Naive thymus-derived CD4-positive, alpha-beta T cell (primary cell): ENCODE data around the gene GAL3ST2. TPM values are rescaled to one million over a fixed set of nuclear protein-coding genes. Genes with fewer than 3 reads are reported as not detected.
"Not testable (repeated sequence)": the region's sequence is repeated elsewhere in the genome, so short reads cannot be mapped to it uniquely, and the experiment has no call there.

Source experiments
- ATAC-seq: fragments of 150-1000 bp; cut with Tn5 transposase; 2 replicates; pipeline ENCODE4 v1.10.0; 2021; ENCODE audit warnings: mild to moderate bottlenecking, moderate library complexity
- CTCF ChIA-PET: fragments of 350-600 bp; sonication (Branson Sonifier 250); formaldehyde crosslinking; loops from one replicate; lab custom pipeline; 2021; ENCODE audit warnings: antibody characterized with exemption; lab: Charles Lee
- POLR2A ChIA-PET: fragments of 350-600 bp; sonication (Branson Sonifier 250); formaldehyde crosslinking; loops from one replicate; lab custom pipeline; 2021; ENCODE audit warnings: antibody characterized with exemption, inconsistent platforms; lab: Charles Lee
- DNase-seq, 9 donors: peaks; one replicate each; pipeline versions ENCODE4 v3.0.0 to v3.0.0-alpha.2; 2020 to 2022; ENCODE audit warnings: mixed read lengths in 1 of 9
- H3K27ac ChIP-seq: one replicate; pipeline ENCODE4 v1.7.0; 2013; ENCODE audit warnings: mild to moderate bottlenecking, low read depth, low read length, moderate library complexity
- H3K27me3 ChIP-seq, 2 donors: one replicate each; pipeline ENCODE4 v1.7.0; 2013; ENCODE audit warnings: low read length in 2 of 2, mild to moderate bottlenecking in 2 of 2, moderate library complexity in 2 of 2; ENCODE audit not compliant: control insufficient read depth in 2 of 2, insufficient read depth in 2 of 2
- H3K36me3 ChIP-seq, 3 experiments: 1 replicate in 2 of 3; 2 replicates in 1 of 3; pipeline ENCODE4 v1.7.0; 2013; ENCODE audit warnings: low read length in 3 of 3, mild to moderate bottlenecking in 3 of 3, moderate library complexity in 1 of 3; ENCODE audit not compliant: insufficient read depth in 3 of 3, control insufficient read depth in 2 of 3
- H3K4me1 ChIP-seq, 2 donors: one replicate each; pipeline ENCODE4 v1.7.0; 2013; ENCODE audit warnings: low read length in 2 of 2, mild to moderate bottlenecking in 2 of 2, moderate library complexity in 1 of 2; ENCODE audit not compliant: control insufficient read depth in 2 of 2, insufficient read depth in 2 of 2
- H3K4me3 ChIP-seq: 2 replicates; pipeline ENCODE4 v1.7.0; 2013; ENCODE audit warnings: mild to moderate bottlenecking, low read length
- H3K9me3 ChIP-seq, 3 experiments: 1 replicate in 2 of 3; 2 replicates in 1 of 3; pipeline ENCODE4 v1.7.0; 2013; ENCODE audit warnings: low read length in 3 of 3; ENCODE audit not compliant: control insufficient read depth in 2 of 3
- H3K27ac Mint-ChIP-seq, 9 donors: one replicate each; pipeline ENCODE4 v1.8.0; 2020 to 2022; ENCODE audit warnings: mixed read lengths in 9 of 9, mild to moderate bottlenecking in 8 of 9, moderate library complexity in 5 of 9, inconsistent platforms in 2 of 9
- H3K27me3 Mint-ChIP-seq, 5 donors: one replicate each; pipeline ENCODE4 v1.8.0; 2021 to 2022; ENCODE audit warnings: mixed read lengths in 5 of 5, mild to moderate bottlenecking in 1 of 5
- H3K36me3 Mint-ChIP-seq, 5 donors: one replicate each; pipeline ENCODE4 v1.8.0; 2020 to 2022; ENCODE audit warnings: mixed read lengths in 5 of 5, mild to moderate bottlenecking in 3 of 5, inconsistent platforms in 1 of 5
- H3K4me1 Mint-ChIP-seq, 7 donors: one replicate each; pipeline ENCODE4 v1.8.0; 2020 to 2022; ENCODE audit warnings: mixed read lengths in 7 of 7, mild to moderate bottlenecking in 3 of 7, inconsistent platforms in 1 of 7
- H3K4me3 Mint-ChIP-seq, 10 donors: one replicate each; pipeline ENCODE4 v1.8.0; 2020 to 2022; ENCODE audit warnings: mild to moderate bottlenecking in 10 of 10, mixed read lengths in 10 of 10, moderate library complexity in 6 of 10, inconsistent platforms in 2 of 10
- H3K9me3 Mint-ChIP-seq, 11 donors: one replicate each; pipeline ENCODE4 v1.8.0; 2020 to 2022; ENCODE audit warnings: mixed read lengths in 11 of 11, mild to moderate bottlenecking in 4 of 11, inconsistent platforms in 1 of 11, moderate library complexity in 1 of 11
- intact Hi-C, 2 donors: fragments of 100-400 bp; cut with micrococcal nuclease; formaldehyde crosslinking; loops; one replicate each; pipeline ENCODE4 v1.15.1; 2023
- polyA plus RNA-seq, 2 donors: library from polyadenylated mRNA; unstranded; fragments of 300-500 nt; fragmentation: Illumina TruSeq; gene quantifications; one replicate each; pipeline ENCODE4 v1.2.3, GENCODE V29; 2021
- total RNA-seq, 6 experiments: library from RNA in 5 of 6; stranded (reverse) in 5 of 6; gene quantifications; 1 replicate in 5 of 6; 2 replicates in 1 of 6; pipeline ENCODE4 v1.2.3 and lab custom pipeline; 2021 to 2026

GAL3ST2 gene
- total and polyA plus RNA-seq, 7 experiments from 2014 or later = 0.17 to 0.93 (median 0.37) TPM; not detected in 4

GRCh38 chr2:241821460-241822263, 45.0 kb downstream of the GAL3ST2 start:
- ATAC-seq (no peak), DNase-seq (no peak)
- Histone ChIP-seq H3K36me3 (no peaks in the 10 kb centered on the region), H3K4me3 (no peak overlapping the region), H3K27me3 (no peaks in the 10 kb centered on the region), H3K27ac (no peak overlapping the region), H3K4me1 (peaks cover 4 to 7% of the 10 kb centered on the region in 2 donors), H3K9me3 (no peaks in the 10 kb centered on the region)
- H3K4me1 Mint-ChIP-seq = peaks cover 10 to 27% (median 15%) of the 10 kb centered on the region in 7 donors
- peak overlapping the region in 4 of 9 donors; percentile 22 to 45 (median 24) for H3K27ac Mint-ChIP-seq
- ChIA-PET CTCF (no interaction called here), POLR2A (no interaction called here)
- peaks cover 0 to 27% (median 13%) of the 10 kb centered on the region in 11 donors for H3K9me3 Mint-ChIP-seq
- peak overlapping the region in 5 of 10 donors; percentile 23 to 73 (median 56) for H3K4me3 Mint-ChIP-seq
- H3K27me3 Mint-ChIP-seq = peaks cover 0 to 24% (median 13%) of the 10 kb centered on the region in 5 donors
- H3K36me3 Mint-ChIP-seq = peaks cover 0 to 11% (median 4%) of the 10 kb centered on the region in 5 donors
- intact Hi-C loops = no loop called here

- H3K9me3 ChIP-seq = peaks cover 0 to 5% (median 0%) of the 10 kb centered on the region in 3 experiments
- DNase-seq (no peak), ATAC-seq (no peak)
- H3K36me3 ChIP-seq = no peaks in the 10 kb centered on the region
- H3K4me1 Mint-ChIP-seq = peaks cover 10 to 27% (median 14%) of the 10 kb centered on the region in 7 donors
- H3K27me3 Mint-ChIP-seq = peaks cover 0 to 26% (median 13%) of the 10 kb centered on the region in 5 donors
- no peak overlapping the region for H3K27ac ChIP-seq
- H3K27ac Mint-ChIP-seq = peak overlapping the region in 3 of 9 donors; percentile 30 to 83 (median 67)
- H3K4me1 ChIP-seq = peaks cover 4 to 7% of the 10 kb centered on the region in 2 donors
- intact Hi-C loops = no loop called here
- ChIA-PET CTCF (no interaction called here), POLR2A (no interaction called here)
- H3K27me3 ChIP-seq = no peaks in the 10 kb centered on the region
- H3K4me3 ChIP-seq = no peak overlapping the region
- H3K4me3 Mint-ChIP-seq = peak overlapping the region in 2 of 10 donors; percentile 33 to 55
- peaks cover 0 to 33% (median 17%) of the 10 kb centered on the region in 11 donors for H3K9me3 Mint-ChIP-seq
- H3K36me3 Mint-ChIP-seq = peaks cover 0 to 12% (median 7%) of the 10 kb centered on the region in 5 donors
Observed at GRCh38 chr2:241822264-241822623, 45.6 kb downstream of the GAL3ST2 start.

GRCh38 chr2:241823531-241824437, 47.2 kb downstream of the GAL3ST2 start:
- H3K4me3 ChIP-seq, H3K27ac ChIP-seq, H3K36me3 ChIP-seq, ATAC-seq, CTCF ChIA-PET, H3K27me3 ChIP-seq, intact Hi-C loops, H3K4me1 ChIP-seq: not testable (repeated sequence)
- H3K27ac Mint-ChIP-seq = peak overlapping the region in 6 of 9 donors; percentile 54 to 84 (median 72)
- H3K36me3 Mint-ChIP-seq = peaks cover 0 to 20% (median 9%) of the 10 kb centered on the region in 5 donors
- peaks cover 0 to 11% (median 0%) of the 10 kb centered on the region in 3 experiments for H3K9me3 ChIP-seq
- H3K9me3 Mint-ChIP-seq = peaks cover 5 to 42% (median 24%) of the 10 kb centered on the region in 11 donors
- POLR2A ChIA-PET = interaction anchor here (0.6 kb wide), 1 partner anchor 32 kb away, joined by 3 read pairs; no protein-coding TSS in a partner anchor
- H3K4me1 Mint-ChIP-seq = peaks cover 6 to 22% (median 11%) of the 10 kb centered on the region in 7 donors
- H3K27me3 Mint-ChIP-seq = peaks cover 0 to 27% (median 18%) of the 10 kb centered on the region in 5 donors
- peak overlapping the region in 3 of 10 donors; percentile 4 to 39 (median 34) for H3K4me3 Mint-ChIP-seq
- DNase-seq = peak in 1 of 9 donors; percentile 19

DNA sequence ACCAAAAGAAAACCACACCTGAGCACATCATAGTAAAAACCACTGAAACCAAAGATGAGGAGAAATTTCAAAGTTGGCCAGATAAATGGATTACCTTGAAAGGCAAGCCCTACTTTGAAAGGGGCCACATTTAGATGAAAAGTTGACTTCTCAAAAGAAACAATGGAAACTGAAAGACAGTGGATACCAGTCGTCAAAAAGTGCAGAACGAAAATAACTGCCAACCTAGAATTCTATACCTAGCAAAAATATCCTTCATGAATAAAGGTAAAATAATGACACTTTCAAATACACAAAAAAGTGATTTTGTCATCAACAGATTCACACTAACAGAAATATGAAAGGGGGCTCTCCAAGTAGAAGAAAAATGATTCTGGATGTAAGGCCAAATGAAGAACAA, 50.8 kb downstream of the GAL3ST2 start:
- ATAC-seq = no peak
- CTCF ChIA-PET = no interaction called here

GRCh38 chr2:241833101-241833663, 56.6 kb downstream of the GAL3ST2 start:
- no peaks in the 10 kb centered on the region for H3K9me3 ChIP-seq
- H3K4me1 ChIP-seq = no peaks in the 10 kb centered on the region
- ChIA-PET CTCF (no interaction called here), POLR2A (no interaction called here)
- H3K27ac ChIP-seq = no peak overlapping the region
- Mint-ChIP-seq H3K27ac (no peak overlapping the region), H3K4me3 (no peak overlapping the region), H3K36me3 (peaks cover 0 to 3% (median 0%) of the 10 kb centered on the region in 5 donors), H3K9me3 (peaks cover 0 to 3% (median 2%) of the 10 kb centered on the region in 11 donors), H3K4me1 (peaks cover 0 to 15% (median 4%) of the 10 kb centered on the region in 7 donors), H3K27me3 (peaks cover 0 to 46% (median 4%) of the 10 kb centered on the region in 5 donors)
- H3K4me3 ChIP-seq = no peak overlapping the region
- intact Hi-C loops = no loop called here
- DNase-seq (no peak), ATAC-seq (no peak)
- H3K27me3 ChIP-seq = no peaks in the 10 kb centered on the region
- H3K36me3 ChIP-seq = no peaks in the 10 kb centered on the region

More for the DNA sequence above, 50.8 kb downstream of the GAL3ST2 start:
- Mint-ChIP-seq H3K36me3 (peaks cover 0 to 20% (median 9%) of the 10 kb centered on the region in 5 donors), H3K9me3 (peaks cover 5 to 37% (median 24%) of the 10 kb centered on the region in 11 donors), H3K4me3 (no peak overlapping the region), H3K4me1 (peaks cover 5 to 12% (median 8%) of the 10 kb centered on the region in 7 donors), H3K27me3 (peaks cover 4 to 32% (median 17%) of the 10 kb centered on the region in 5 donors), H3K27ac (no peak overlapping the region)
- intact Hi-C loops = no loop called here
- no peak for DNase-seq
- Histone ChIP-seq H3K36me3 (no peaks in the 10 kb centered on the region), H3K27ac (no peak overlapping the region), H3K4me1 (no peaks in the 10 kb centered on the region), H3K9me3 (peaks cover 0 to 11% (median 0%) of the 10 kb centered on the region in 3 experiments), H3K4me3 (no peak overlapping the region), H3K27me3 (no peaks in the 10 kb centered on the region)
- POLR2A ChIA-PET = no interaction called here
